Peyer's patch (tissue), 4 donors: ENCODE measurements around the gene ELAPOR1.

Experiments
- CTCF ChIP-seq, 6 experiments: fragments of 450-650 bp in 4 of 6; fragments of 200-600 bp in 2 of 6; sonication (generic) in 1 of 6; IDR thresholded peaks; one replicate each; pipeline ENCODE4 v1.5.1; 2017 to 2019; ENCODE audit warnings: antibody characterized with exemption in 6 of 6, mild to moderate bottlenecking in 3 of 6, moderate library complexity in 1 of 6
- POLR2A ChIP-seq, 2 donors: fragments of 450-650 bp; IDR thresholded peaks; one replicate each; pipeline ENCODE4 v1.5.1; 2017; ENCODE audit warnings: antibody characterized with exemption in 2 of 2, mild to moderate bottlenecking in 2 of 2, moderate library complexity in 2 of 2

GRCh38 chr1:109084563-109085517, 29.1 kb upstream of the ELAPOR1 start:
- TF ChIP-seq CTCF (IDR thresholded peaks at IDR 0.05) (no peak), POLR2A (IDR thresholded peaks at IDR 0.05) (no peak)
